ENCODE results near the gene MYO18B. TPM values are rescaled to one million over a fixed set of nuclear protein-coding genes. Genes with fewer than 3 reads are reported as not detected.

MYO18B gene
- total and polyA plus RNA-seq, 2 of the 8 experiments (the other 6 are each of a cell fraction or from before 2014, with no cell fraction given), result 0.62 to 0.78 TPM

DNA sequence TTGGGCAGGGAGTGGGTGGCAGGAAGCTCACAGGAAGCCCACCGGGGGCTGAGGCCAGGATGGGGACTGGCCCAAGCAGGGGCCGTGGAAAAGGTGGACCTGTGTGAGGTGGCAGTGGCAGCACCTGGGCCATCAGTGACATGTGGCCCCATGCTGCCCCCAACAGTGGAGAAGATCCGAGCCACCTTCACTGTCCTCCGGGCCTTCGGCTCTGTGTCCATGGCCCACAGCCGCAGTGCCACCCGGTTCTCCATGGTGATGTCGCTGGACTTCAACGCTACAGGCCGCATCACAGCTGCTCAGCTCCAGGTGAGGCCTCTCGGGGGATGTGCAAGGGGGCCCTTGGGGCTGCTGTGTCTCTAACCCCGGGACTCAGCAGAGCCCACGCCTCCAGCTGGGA lies 37.9 kb downstream of the MYO18B start (continued):
- TF ChIP-seq, protein P1, sequence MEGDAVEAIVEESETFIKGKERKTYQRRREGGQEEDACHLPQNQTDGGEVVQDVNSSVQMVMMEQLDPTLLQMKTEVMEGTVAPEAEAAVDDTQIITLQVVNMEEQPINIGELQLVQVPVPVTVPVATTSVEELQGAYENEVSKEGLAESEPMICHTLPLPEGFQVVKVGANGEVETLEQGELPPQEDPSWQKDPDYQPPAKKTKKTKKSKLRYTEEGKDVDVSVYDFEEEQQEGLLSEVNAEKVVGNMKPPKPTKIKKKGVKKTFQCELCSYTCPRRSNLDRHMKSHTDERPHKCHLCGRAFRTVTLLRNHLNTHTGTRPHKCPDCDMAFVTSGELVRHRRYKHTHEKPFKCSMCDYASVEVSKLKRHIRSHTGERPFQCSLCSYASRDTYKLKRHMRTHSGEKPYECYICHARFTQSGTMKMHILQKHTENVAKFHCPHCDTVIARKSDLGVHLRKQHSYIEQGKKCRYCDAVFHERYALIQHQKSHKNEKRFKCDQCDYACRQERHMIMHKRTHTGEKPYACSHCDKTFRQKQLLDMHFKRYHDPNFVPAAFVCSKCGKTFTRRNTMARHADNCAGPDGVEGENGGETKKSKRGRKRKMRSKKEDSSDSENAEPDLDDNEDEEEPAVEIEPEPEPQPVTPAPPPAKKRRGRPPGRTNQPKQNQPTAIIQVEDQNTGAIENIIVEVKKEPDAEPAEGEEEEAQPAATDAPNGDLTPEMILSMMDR (IDR thresholded peaks at IDR 0.05; ENCODE audit: control extremely low read depth in 1 of 3, insufficient read depth in 1 of 3, low read depth in 1 of 3, low read length in 3 of 3), result no peak
- TF ChIP-seq SIRT6 (IDR thresholded peaks at IDR 0.05; ENCODE audit: low read length) (no peak), CREB1 (IDR thresholded peaks at IDR 0.05) (no peak), BACH1 (IDR thresholded peaks at IDR 0.05; ENCODE audit: low read length) (no peak)
- TF ChIP-seq, protein P2, sequence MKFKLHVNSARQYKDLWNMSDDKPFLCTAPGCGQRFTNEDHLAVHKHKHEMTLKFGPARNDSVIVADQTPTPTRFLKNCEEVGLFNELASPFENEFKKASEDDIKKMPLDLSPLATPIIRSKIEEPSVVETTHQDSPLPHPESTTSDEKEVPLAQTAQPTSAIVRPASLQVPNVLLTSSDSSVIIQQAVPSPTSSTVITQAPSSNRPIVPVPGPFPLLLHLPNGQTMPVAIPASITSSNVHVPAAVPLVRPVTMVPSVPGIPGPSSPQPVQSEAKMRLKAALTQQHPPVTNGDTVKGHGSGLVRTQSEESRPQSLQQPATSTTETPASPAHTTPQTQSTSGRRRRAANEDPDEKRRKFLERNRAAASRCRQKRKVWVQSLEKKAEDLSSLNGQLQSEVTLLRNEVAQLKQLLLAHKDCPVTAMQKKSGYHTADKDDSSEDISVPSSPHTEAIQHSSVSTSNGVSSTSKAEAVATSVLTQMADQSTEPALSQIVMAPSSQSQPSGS (IDR thresholded peaks at IDR 0.05; ENCODE audit: low read length), result no peak
